Renal pelvis (tissue), 4 donors: ENCODE results near the gene MGAT4A. TPM values are rescaled to one million over a fixed set of nuclear protein-coding genes. Genes with fewer than 3 reads are reported as not detected.

Experiments
- DNase-seq: peaks from one replicate; pipeline ENCODE4 v3.0.0-alpha.2; 2013
- polyA plus RNA-seq, 3 donors: library from polyadenylated mRNA; unstranded; fragments of 120-200 nt; gene quantifications; one replicate each; pipeline ENCODE4 v1.2.1, GENCODE V29; 2013; ENCODE audit not compliant: insufficient read length in 3 of 3

The MGAT4A gene
- polyA plus RNA-seq, 3 donors: 24.8 to 32.0 (median 28.8) TPM

DNA sequence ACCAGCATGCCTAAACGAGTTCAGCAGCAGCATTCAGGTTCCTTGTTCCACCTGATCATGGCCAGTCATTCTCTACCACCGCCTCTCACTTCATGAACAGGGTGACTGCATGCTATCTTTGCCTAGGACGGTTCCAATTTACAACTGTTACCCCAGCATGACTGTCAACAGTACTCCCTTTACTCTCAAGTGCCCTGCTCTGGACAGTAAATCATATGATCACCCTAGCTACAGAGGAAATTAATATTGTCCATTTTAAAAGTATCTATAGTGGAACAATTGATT, 25.7 kb downstream of the MGAT4A start:
- no peak for DNase-seq

DNA sequence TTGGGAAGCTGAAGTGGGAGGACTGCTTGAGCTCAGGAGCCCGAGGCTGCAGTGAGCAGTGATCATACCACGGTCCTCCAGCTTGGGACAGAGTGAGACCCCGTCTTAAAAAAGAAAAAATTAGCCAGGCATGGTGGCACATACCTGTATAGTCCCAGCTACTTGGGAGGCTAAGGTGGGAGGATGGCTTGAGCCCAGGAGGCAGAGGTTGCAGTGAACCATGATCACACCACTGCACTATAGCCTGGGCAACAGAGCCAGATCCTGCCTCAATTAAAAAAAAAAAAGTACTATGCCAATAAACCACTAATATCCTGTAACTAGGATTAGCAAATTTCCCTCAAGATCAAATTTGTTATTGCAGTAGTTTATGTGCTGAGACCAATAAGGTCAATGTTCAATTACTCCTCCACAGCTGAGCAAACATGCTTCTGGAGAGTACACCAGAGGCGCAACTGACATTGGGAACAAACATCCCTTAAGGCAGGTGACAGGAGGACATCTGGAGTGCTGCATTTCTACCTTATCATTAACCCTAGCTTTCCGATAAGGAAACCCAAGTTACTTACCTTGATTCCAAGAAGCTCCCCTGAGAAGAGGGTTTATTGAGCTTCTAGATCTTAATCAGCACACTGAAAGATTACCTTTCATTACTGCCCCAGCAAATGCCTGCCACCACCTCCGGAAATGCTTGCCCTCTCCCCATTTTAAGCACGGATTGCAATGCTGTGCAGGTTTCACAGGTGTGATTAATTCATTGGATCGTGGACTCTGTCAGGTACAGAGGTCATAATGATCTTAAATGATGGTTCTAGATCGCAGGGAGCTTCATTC, 26.2 kb downstream of the MGAT4A start:
- no peak for DNase-seq

DNA sequence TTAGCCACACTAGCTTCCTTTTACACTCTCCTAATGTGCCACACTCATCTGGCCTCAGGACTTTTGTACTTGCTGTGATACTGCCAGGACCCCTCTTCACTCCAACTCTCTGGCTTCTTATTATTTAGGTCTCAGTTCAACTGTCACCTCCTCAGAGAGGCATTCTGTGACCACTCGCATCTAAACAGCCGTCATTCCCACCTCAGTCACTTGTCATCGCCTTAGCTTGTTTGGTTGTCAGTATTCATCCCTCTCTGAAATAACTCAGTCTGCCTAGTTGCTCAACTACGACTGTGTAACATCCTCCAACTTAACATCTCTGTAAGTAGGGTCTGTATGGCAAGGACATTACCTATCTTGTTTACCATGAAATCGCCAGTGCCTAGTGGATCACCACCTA, 27.2 kb downstream of the MGAT4A start:
- no peak for DNase-seq

GRCh38 chr2:98702858-98703620, 27.9 kb downstream of the MGAT4A start:
- DNase-seq: peak; percentile 77

DNA sequence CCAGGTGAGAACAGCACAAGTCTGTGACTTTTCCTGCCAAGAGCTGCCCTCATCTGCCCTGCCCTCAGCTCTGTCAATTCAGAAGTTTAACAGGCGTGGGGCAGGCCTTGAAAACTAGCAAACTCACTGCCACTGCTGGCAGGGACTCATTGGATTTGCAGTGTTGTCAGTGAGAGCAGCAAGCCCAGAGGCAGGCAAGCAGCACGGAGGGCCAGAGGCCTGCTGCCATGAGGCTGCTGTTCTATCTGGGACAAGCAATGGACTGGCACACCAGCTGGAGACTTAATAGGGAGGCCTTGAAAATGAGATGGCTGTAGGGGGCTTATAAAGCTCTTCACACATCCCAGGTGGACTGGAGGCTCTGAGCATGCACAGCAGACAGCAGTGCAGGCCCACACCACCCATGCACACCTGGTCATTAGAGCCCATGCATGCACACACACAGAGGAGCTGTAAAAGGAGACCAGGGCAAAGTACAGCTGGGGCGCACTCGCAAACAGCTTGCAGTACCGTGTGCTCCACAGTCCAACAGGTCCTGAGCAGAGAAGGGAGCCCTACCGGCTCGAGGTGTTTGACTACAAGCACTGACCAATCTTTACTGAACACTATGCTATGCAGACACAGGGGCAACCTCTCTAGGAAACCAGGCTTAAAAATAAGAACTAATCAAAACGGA, 28.7 kb downstream of the MGAT4A start:
- peak; percentile 30 for DNase-seq

DNA sequence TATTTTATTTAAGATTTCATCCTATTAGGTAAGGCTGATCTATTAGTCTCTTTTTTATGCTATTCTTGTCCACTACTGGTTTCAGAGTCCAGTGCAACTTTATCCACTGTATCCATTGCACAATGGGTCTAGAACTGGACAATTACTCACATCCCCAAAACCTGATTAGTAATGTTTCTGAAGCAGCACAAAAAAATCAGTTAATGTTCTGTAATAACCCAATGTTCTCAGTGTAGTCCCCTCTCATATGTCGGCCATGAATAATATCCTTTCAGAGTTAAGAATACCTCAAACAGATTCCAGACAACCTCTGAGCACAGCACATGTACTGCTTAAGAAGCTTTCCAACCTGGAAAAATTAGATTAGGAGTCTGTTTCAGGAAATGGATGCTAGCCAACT, 29.7 kb downstream of the MGAT4A start:
- no peak for DNase-seq

DNA sequence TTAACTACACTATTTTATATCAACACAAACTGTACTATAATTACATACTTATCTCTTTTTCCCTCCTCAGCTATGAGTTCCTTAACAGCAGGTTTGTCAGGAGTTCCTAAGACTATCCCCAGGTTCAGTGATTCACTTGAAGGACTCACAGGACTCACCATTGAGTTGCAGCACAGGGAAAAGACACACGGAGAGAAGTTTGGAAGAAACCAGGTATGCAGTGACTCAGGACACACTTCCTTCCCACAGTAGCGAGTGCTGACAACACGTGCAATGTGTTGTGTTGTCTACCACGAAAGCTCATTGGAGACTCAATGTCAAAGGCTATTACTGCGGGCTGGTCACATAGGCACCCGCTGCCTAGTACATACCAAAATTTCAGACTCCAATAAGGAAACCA, 32.0 kb downstream of the MGAT4A start:
- no peak for DNase-seq

- DNase-seq: no peak
These were observed 33.1 kb downstream of the MGAT4A start for GRCh38 chr2:98697651-98698337.

GRCh38 chr2:98696200-98696599, 34.7 kb downstream of the MGAT4A start:
- DNase-seq: no peak

GRCh38 chr2:98695255-98695654, 35.7 kb downstream of the MGAT4A start:
- no peak for DNase-seq

- no peak for DNase-seq
These were observed 37.5 kb downstream of the MGAT4A start for GRCh38 chr2:98693477-98693876.

- no peak for DNase-seq
These were observed 38.6 kb downstream of the MGAT4A start for GRCh38 chr2:98692090-98693054.

- DNase-seq: no peak
These were observed 39.6 kb downstream of the MGAT4A start for GRCh38 chr2:98691303-98691702.

DNA sequence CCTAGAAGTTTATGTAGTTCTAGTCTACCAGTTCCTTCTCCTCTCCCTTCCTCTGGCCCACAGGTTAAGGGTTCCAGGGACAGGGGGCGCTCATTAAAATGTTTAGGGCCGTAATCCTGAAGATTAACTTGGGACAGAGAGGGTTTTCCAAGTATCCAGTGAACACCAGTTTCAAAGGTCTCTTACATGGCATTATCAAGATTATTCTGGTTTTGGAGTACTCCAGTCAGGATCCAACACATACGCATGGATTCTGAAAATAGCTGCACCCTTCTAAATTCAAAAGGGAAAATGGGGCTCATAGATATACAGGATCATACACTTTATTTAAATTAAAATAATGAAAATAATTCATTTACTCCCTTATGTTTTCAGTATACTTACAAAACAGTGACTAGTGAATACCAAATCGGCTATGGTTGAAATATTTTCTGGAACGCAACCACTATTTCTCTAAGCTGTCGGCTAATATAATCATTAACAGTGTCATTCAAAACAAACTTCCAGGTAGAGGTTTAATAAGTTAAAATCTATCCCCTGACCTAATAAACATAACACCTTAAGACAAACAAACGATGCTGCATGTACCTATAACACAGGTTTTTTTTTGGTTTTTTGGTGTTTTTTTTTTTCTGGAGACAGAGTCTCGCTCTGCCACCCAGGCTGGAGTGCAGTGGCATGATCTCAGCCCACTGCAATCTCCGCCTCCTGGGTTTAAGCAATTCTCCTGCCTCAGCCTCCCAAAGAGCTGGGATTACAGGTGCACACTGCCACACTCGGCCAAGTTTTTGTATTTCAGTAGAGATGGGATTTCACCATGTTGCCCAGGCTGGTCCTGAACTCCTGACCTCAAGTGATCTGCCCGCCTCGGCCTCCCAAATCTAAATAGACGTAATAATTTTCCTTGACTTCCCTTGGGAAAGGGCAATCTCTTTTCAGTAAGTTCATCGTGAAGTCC, 44.7 kb downstream of the MGAT4A start:
- DNase-seq: peak; percentile 46

DNA sequence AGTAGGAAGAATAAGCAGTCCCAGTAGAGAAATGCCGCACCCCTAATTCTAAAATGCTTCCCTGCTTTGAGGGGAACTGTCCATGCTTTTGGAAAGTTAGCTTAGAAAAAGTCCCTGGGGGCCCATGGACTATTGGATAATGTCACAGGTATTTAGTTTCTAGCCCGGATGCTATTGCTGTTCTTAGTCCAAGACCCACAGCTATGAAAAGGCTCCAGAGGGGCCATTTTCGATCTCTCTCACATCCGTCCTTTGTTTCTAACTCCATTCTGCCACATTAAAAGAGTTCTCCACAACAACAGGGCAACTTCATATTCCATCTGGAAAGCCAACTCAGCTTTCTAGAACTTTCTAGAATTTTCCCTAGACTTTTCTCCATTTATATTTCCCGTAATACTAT, 47.2 kb downstream of the MGAT4A start:
- DNase-seq: no peak

DNA sequence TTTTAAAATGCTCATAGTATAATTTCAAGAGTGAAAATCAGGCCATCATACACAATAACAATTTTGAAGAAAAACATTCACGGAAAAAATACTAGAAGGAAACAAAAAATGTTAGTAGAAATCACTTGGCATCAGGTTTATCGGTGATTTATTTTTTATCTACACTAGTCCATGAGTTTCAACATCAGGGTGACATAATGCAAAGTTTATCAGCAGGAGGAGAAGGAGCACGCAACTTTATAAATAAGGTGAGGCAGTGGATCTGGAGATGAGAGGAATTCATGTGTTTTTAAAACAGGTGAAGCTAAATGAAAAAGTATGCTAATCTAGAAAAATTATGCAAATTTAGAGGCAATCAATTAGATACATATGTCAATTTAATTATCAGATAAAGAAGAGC, 54.2 kb downstream of the MGAT4A start:
- DNase-seq: no peak

DNA sequence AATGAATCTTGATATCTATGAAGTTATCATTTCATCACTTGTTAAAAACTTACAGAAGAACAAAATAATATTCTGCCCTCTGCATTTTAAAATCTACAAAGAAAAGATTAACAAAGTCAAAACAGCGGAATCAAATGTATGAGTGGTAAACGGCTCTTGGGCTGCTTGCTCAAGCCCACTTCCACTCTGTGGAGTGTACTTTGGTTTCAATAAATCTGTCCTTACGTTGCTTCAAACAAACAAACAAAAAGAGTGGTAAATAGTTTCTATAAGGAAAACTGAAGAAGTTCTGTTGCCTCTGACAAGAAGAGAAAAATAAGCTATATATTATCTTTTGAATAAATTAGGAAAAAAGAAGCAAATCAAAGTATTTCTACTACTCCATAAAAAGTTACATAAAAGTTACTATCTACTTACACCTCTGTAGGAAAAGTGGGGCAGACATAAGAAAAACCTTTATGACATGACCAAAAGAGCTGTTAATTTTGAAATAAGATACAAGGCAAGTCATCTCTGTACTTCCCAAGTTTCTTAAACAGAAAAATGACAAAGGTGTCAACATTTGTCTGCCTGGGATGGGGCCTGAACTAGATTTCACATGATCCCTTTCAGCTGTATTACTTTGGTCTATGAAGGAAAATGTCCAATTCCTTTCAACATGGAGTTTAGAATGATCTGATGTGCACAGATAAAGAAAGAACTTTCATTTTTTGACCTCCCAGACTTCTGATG, 56.5 kb downstream of the MGAT4A start:
- DNase-seq: no peak

DNA sequence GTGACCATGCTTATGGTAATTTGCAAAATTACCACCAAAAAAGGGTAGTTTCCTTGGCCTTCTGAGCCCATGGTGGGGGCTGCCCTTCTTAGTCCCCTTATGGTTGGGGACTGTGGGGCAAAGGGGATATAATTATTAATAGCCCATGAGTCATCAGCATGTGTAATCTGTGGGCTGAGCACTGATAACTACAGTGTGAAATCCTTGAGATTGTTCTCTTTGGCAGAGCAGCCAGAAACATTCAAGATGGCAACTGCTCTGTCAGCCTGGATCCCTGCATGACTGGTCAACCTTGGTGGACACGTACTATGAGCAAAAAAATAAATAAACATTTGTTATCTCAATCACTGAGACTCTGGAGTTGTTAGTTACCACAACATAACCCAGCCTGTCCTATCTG, 61.3 kb downstream of the MGAT4A start:
- no peak for DNase-seq

- no peak for DNase-seq
These were observed 65.3 kb downstream of the MGAT4A start for GRCh38 chr2:98665677-98666076.
